B cell (primary cell): ENCODE data around the gene UBXN10. TPM values are rescaled to one million over a fixed set of nuclear protein-coding genes. Genes with fewer than 3 reads are reported as not detected.

Experiments
- ATAC-seq: fragments of 200-7000 bp; cut with Tn5 transposase; one replicate; pipeline ENCODE4 v1.10.0; 2021; ENCODE audit warnings: low read depth, mild to moderate bottlenecking, moderate number of reproducible peaks, moderate library complexity
- CTCF ChIA-PET: fragments of 350-600 bp; sonication (Branson Sonifier 250); formaldehyde crosslinking; loops from one replicate; lab custom pipeline; 2021; ENCODE audit warnings: antibody characterized with exemption, inconsistent platforms; lab: Charles Lee
- POLR2A ChIA-PET: fragments of 350-600 bp; sonication (Branson Sonifier 250); formaldehyde crosslinking; loops from one replicate; lab custom pipeline; 2021; ENCODE audit warnings: antibody characterized with exemption; lab: Charles Lee
- DNase-seq: peaks from one replicate; pipeline ENCODE4 v3.0.0; 2013
- H2AFZ ChIP-seq: 2 replicates; pipeline ENCODE4 v1.6.1; 2012; ENCODE audit warnings: mild to moderate bottlenecking, low read depth, low read length; ENCODE audit not compliant: insufficient read depth, poor library complexity, severe bottlenecking
- H3K27ac ChIP-seq, 2 donors: 1 replicate in 1 of 2; 2 replicates in 1 of 2; pipeline ENCODE4 v1.5.1; 2012 to 2013; ENCODE audit warnings: low read length in 2 of 2, mild to moderate bottlenecking in 2 of 2, moderate library complexity in 1 of 2
- H3K27me3 ChIP-seq, 4 experiments: fragments of 200-600 bp in 1 of 4; sonication (generic) in 1 of 4; replicated peaks in 1 of 4; 1 replicate in 2 of 4; 2 replicates in 2 of 4; pipeline versions ENCODE4 v1.6.1 to v1.7.0; 2013 to 2016; ENCODE audit warnings: low read length in 3 of 4, mild to moderate bottlenecking in 2 of 4, mixed read lengths in 1 of 4, moderate library complexity in 1 of 4; ENCODE audit not compliant: insufficient read depth in 4 of 4, control insufficient read depth in 3 of 4; ENCODE audit errors: control extremely low read depth in 1 of 4
- H3K36me3 ChIP-seq, 2 experiments: replicated peaks in 1 of 2; 1 replicate in 1 of 2; 2 replicates in 1 of 2; pipeline versions ENCODE4 v1.6.1 to v1.7.1; 2013; ENCODE audit warnings: low read length in 1 of 2; ENCODE audit not compliant: insufficient read depth in 2 of 2, control insufficient read depth in 1 of 2; ENCODE audit errors: control extremely low read depth in 1 of 2, extremely low read depth in 1 of 2
- H3K4me1 ChIP-seq, 2 donors: fragments of 200-600 bp in 1 of 2; sonication (generic) in 1 of 2; 1 replicate in 1 of 2; 2 replicates in 1 of 2; pipeline versions ENCODE4 v1.5.1 to v1.6.1; 2013 to 2017; ENCODE audit warnings: low read length in 2 of 2; ENCODE audit not compliant: control insufficient read depth in 2 of 2, insufficient read depth in 2 of 2
- H3K4me2 ChIP-seq: replicated peaks from 2 replicates; pipeline ENCODE3; 2012; ENCODE audit warnings: mild to moderate bottlenecking, low read depth, low read length; ENCODE audit not compliant: poor library complexity, severe bottlenecking
- H3K4me3 ChIP-seq, 5 experiments: fragments of 200-600 bp in 1 of 5; sonication (generic) in 1 of 5; 1 replicate in 3 of 5; 2 replicates in 2 of 5; pipeline versions ENCODE4 v1.5.1 to v1.7.0; 2011 to 2016; ENCODE audit warnings: low read length in 4 of 5, mild to moderate bottlenecking in 4 of 5, low read depth in 2 of 5, control low read depth in 1 of 5, moderate library complexity in 1 of 5; ENCODE audit not compliant: insufficient read depth in 1 of 5; ENCODE audit errors: control extremely low read depth in 1 of 5, extremely low read depth in 1 of 5
- H3K79me2 ChIP-seq: fragments of 200-600 bp; sonication (generic); one replicate; pipeline ENCODE4 v1.6.0; 2016; ENCODE audit warnings: low read length; ENCODE audit not compliant: control insufficient read depth, insufficient read depth
- H3K9ac ChIP-seq: fragments of 200-600 bp; sonication (generic); 2 replicates; pipeline ENCODE4 v1.6.1; 2017; ENCODE audit warnings: mild to moderate bottlenecking, low read length, moderate library complexity
- H3K9me3 ChIP-seq, 3 donors: one replicate each; pipeline versions ENCODE4 v1.6.1 to v1.7.1; 2013; ENCODE audit warnings: low read length in 2 of 3; ENCODE audit not compliant: control insufficient read depth in 2 of 3, insufficient read depth in 1 of 3; ENCODE audit errors: control extremely low read depth in 1 of 3
- H4K20me1 ChIP-seq: 2 replicates; pipeline ENCODE4 v1.6.0; 2012; ENCODE audit warnings: mild to moderate bottlenecking, low read length; ENCODE audit not compliant: insufficient read depth, control insufficient read depth, poor library complexity, severe bottlenecking
- H3K27ac Mint-ChIP-seq: one replicate; pipeline ENCODE4 v1.8.0; 2021; ENCODE audit warnings: mixed read lengths
- H3K27me3 Mint-ChIP-seq: one replicate; pipeline ENCODE4 v1.8.0; 2021; ENCODE audit warnings: mixed read lengths
- H3K4me1 Mint-ChIP-seq: one replicate; pipeline ENCODE4 v1.8.0; 2021; ENCODE audit warnings: mixed read lengths
- H3K4me3 Mint-ChIP-seq: one replicate; pipeline ENCODE4 v1.8.0; 2021; ENCODE audit warnings: mixed read lengths
- H3K9me3 Mint-ChIP-seq: one replicate; pipeline ENCODE4 v1.8.0; 2022; ENCODE audit warnings: mixed read lengths; ENCODE audit not compliant: insufficient read depth
- EZH2 ChIP-seq: IDR thresholded peaks from 2 replicates; pipeline ENCODE4 v1.6.1; 2012; ENCODE audit warnings: borderline replicate concordance, low read depth, mild to moderate bottlenecking, moderate library complexity, low read length; ENCODE audit not compliant: insufficient read depth, poor library complexity, severe bottlenecking
- WGBS: methylation state at CpG from one replicate; pipeline ENCODE4 v1.1.5; 2013; ENCODE audit warnings: missing lambda C conversion rate; ENCODE audit not compliant: insufficient coverage; 5-methylcytosine and 5-hydroxymethylcytosine counted together
- intact Hi-C: fragments of 100-400 bp; cut with micrococcal nuclease; formaldehyde crosslinking; loops from one replicate; pipeline ENCODE4 v1.10.0; 2022
- polyA plus RNA-seq: library from polyadenylated mRNA; depleted of rRNA; stranded (reverse); fragments of >200 nt; gene quantifications from 2 replicates; pipeline ENCODE4 v1.2.3, GENCODE V29; 2012
- total RNA-seq, 2 donors: library from RNA; stranded (reverse); fragments of 120-200 nt in 1 of 2; gene quantifications; 1 replicate in 1 of 2; 2 replicates in 1 of 2; pipeline versions ENCODE4 v1.2.3 to v1.2.4, GENCODE V29; 2013 to 2022
- TF ChIP-seq, protein P1 (sequence below): fragments of 200-600 bp; IDR thresholded peaks from one replicate; pipeline ENCODE4 v1.8.0; 2022; ENCODE audit warnings: antibody characterized with exemption, mild to moderate bottlenecking

The UBXN10 gene
- total and polyA plus RNA-seq, 2 donors (not counting 1 experiment from before 2014, with no cell fraction given), result 0.07 to 0.25 TPM

DNA sequence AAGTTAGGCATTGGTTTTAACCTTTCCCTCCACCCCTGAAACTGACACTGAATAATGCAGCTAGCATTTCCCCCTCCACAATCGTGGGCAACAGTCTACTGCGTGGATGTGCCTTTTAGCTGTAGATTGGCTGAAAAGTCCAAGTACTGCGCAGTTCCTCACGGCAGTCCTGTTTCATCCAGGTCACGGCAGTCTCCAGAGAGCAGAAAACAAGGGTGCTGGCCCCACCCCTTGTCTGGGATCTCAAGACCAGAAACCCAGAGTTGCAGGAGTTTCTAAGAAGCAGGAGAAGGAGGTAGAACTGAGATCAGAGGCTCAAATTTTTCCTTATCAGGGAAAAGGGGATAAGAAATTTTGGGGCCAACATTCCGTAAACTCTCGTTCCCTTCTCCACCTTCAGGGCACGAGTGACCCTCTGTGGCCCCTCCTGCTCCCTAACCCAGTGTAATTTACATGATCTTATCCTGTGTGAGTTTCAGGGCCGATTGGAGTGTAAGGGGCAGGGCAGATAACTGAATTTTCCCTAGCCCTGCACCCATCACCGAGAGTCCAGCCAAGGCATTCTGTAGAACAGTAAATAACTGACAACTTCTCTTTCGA is 26.3 kb downstream of the UBXN10 start:
- H3K4me1 ChIP-seq, result peaks cover 10 to 16% of the 10 kb centered on the region in 2 donors
- ATAC-seq (no peak), DNase-seq (no peak)
- H3K79me2 ChIP-seq, result no peaks in the 10 kb centered on the region
- peaks cover 0 to 8% (median 3%) of the 10 kb centered on the region in 3 donors for H3K9me3 ChIP-seq
- Mint-ChIP-seq H3K27me3 (peaks cover 18% of the 10 kb centered on the region), H3K4me3 (peak overlapping the region; percentile 74), H3K9me3 (peaks cover 3% of the 10 kb centered on the region), H3K27ac (no peak overlapping the region), H3K4me1 (peaks cover 15% of the 10 kb centered on the region)
- WGBS, result 67% methylated on average over 8 of the region's 11 CpGs
- peak overlapping the region; percentile 40 for H3K9ac ChIP-seq
- H3K27me3 ChIP-seq, result peaks cover 0 to 38% (median 2%) of the 10 kb centered on the region in 4 experiments
- H3K27ac ChIP-seq, result no peak overlapping the region
- no peak for TF ChIP-seq EZH2
- TF ChIP-seq, protein P1, sequence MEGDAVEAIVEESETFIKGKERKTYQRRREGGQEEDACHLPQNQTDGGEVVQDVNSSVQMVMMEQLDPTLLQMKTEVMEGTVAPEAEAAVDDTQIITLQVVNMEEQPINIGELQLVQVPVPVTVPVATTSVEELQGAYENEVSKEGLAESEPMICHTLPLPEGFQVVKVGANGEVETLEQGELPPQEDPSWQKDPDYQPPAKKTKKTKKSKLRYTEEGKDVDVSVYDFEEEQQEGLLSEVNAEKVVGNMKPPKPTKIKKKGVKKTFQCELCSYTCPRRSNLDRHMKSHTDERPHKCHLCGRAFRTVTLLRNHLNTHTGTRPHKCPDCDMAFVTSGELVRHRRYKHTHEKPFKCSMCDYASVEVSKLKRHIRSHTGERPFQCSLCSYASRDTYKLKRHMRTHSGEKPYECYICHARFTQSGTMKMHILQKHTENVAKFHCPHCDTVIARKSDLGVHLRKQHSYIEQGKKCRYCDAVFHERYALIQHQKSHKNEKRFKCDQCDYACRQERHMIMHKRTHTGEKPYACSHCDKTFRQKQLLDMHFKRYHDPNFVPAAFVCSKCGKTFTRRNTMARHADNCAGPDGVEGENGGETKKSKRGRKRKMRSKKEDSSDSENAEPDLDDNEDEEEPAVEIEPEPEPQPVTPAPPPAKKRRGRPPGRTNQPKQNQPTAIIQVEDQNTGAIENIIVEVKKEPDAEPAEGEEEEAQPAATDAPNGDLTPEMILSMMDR, result no peak
- ChIA-PET CTCF (interaction anchor here (0.6 to 9.7 kb wide), 27 partner anchors 9 to 1540 kb away, joined by 3 to 111 read pairs (median 4); partner anchors contain the start of gene MUL1), POLR2A (interaction anchor here (0.7 kb wide), 1 partner anchor 274 kb away, joined by 15 read pairs; the partner anchor contains the start of gene CAMK2N1)
- peak overlapping the region; percentile 68 for H3K4me2 ChIP-seq
- intact Hi-C loops, result loop anchor here (5.0 kb wide), 1 partner anchor 295 kb away; no protein-coding TSS in a partner anchor
- H3K4me3 ChIP-seq, result peak overlapping the region in 1 of 5 experiments; percentile 44
- H2AFZ ChIP-seq, result peak overlapping the region; percentile 61
- H3K36me3 ChIP-seq, result no peaks in the 10 kb centered on the region
- no peaks in the 10 kb centered on the region for H4K20me1 ChIP-seq
